ENCODE data around the gene COL6A3. TPM values are rescaled to one million over a fixed set of nuclear protein-coding genes. Genes with fewer than 3 reads are reported as not detected.

COL6A3 gene
- total RNA-seq, 1 experiment from 2014 or later: 45.0 TPM

- TF ChIP-seq EZH2 (IDR thresholded peaks at IDR 0.05; ENCODE audit: low read length, unreplicated experiment) (no peak), CTCF (conservative IDR thresholded peaks at IDR 0.05; ENCODE audit: low read depth, low read length) (no peak)
- ChIA-PET POLR2A (ENCODE audit: unreplicated experiment) (no interaction called here), CTCF (no interaction called here)
- Histone ChIP-seq H3K27ac (ENCODE audit: low read length) (no peak overlapping the region), H3F3A (ENCODE audit: low read length, unreplicated experiment) (no peaks in the 10 kb centered on the region), H3K4me3 (ENCODE audit: low read length) (no peak overlapping the region), H3K4me2 (ENCODE audit: low read length) (no peak overlapping the region), H3K4me1 (ENCODE audit: insufficient read depth, low read length) (peaks cover 10% of the 10 kb centered on the region), H3K9me3 (ENCODE audit: low read length) (no peaks in the 10 kb centered on the region), H3K27me3 (ENCODE audit: low read length) (no peaks in the 10 kb centered on the region), H2AFZ (ENCODE audit: low read length) (no peak overlapping the region), H3K36me3 (ENCODE audit: low read depth, low read length) (peaks cover 19% of the 10 kb centered on the region), H3K79me2 (ENCODE audit: low read length) (no peaks in the 10 kb centered on the region), H4K20me1 (ENCODE audit: low read length) (no peaks in the 10 kb centered on the region), H3K9ac (ENCODE audit: low read length) (no peak overlapping the region), H3K9me2 (replicated peaks; ENCODE audit: low read length) (no peaks in the 10 kb centered on the region)
- DNase-seq (no peak), ATAC-seq (no peak)
- no TSS peak for BruUV-seq (replicated peaks)
- intact Hi-C loops (cut with micrococcal nuclease): no loop called here
Measured at GRCh38 chr2:237418300-237418699, 4.3 kb upstream of the COL6A3 start.

- ATAC-seq (no peak), DNase-seq (no peak)
- TF ChIP-seq CTCF (conservative IDR thresholded peaks at IDR 0.05; ENCODE audit: low read depth, low read length) (no peak), EZH2phosphoT487 (IDR thresholded peaks at IDR 0.05; ENCODE audit: borderline replicate concordance, low read length) (no peak), EZH2 (IDR thresholded peaks at IDR 0.05; ENCODE audit: low read length, unreplicated experiment) (no peak)
- Histone ChIP-seq H3K4me3 (ENCODE audit: low read length) (no peak overlapping the region), H3K27me3 (ENCODE audit: low read length) (no peaks in the 10 kb centered on the region), H3K27ac (ENCODE audit: low read length) (no peak overlapping the region), H3K4me2 (ENCODE audit: low read length) (no peak overlapping the region), H4K20me1 (ENCODE audit: low read length) (no peaks in the 10 kb centered on the region), H3K9me2 (replicated peaks; ENCODE audit: low read length) (no peaks in the 10 kb centered on the region), H2AFZ (ENCODE audit: low read length) (no peak overlapping the region), H3K4me1 (ENCODE audit: insufficient read depth, low read length) (no peaks in the 10 kb centered on the region), H3K79me2 (ENCODE audit: low read length) (no peaks in the 10 kb centered on the region), H3F3A (ENCODE audit: low read length, unreplicated experiment) (no peaks in the 10 kb centered on the region), H3K9ac (ENCODE audit: low read length) (no peak overlapping the region), H3K9me3 (ENCODE audit: low read length) (no peaks in the 10 kb centered on the region), H3K36me3 (ENCODE audit: low read depth, low read length) (0 out of 2 replicates have a peak, but pooled peaks cover 2% of the 10 kb centered on the region)
- intact Hi-C loops (cut with micrococcal nuclease): loop anchor here (5.0 kb wide), 1 partner anchor 261 kb away; no protein-coding TSS in a partner anchor
- no TSS peak for BruUV-seq (replicated peaks)
- ChIA-PET CTCF (no interaction called here), POLR2A (ENCODE audit: unreplicated experiment) (no interaction called here)
Measured at GRCh38 chr2:237412988-237413776, 782 bp downstream of the COL6A3 start.

GRCh38 chr2:237412646-237412987, 1.3 kb downstream of the COL6A3 start:
- CTCF ChIA-PET: no interaction called here
- BruUV-seq (replicated peaks): no TSS peak
- no peak overlapping the region for H3K9ac ChIP-seq (ENCODE audit: low read length)

More at GRCh38 chr2:237412646-237412987, 1.3 kb downstream of the COL6A3 start:
- H3K9me3 ChIP-seq (ENCODE audit: low read length): no peaks in the 10 kb centered on the region
- no peaks in the 10 kb centered on the region for H3K4me1 ChIP-seq (ENCODE audit: insufficient read depth, low read length)
- POLR2A ChIA-PET (ENCODE audit: unreplicated experiment): no interaction called here
- no peaks in the 10 kb centered on the region for H3K9me2 ChIP-seq (replicated peaks; ENCODE audit: low read length)
- H3K36me3 ChIP-seq (ENCODE audit: low read depth, low read length): 0 out of 2 replicates have a peak, but pooled peaks cover 2% of the 10 kb centered on the region
- H3K4me2 ChIP-seq (ENCODE audit: low read length): no peak overlapping the region
- H3K79me2 ChIP-seq (ENCODE audit: low read length): no peaks in the 10 kb centered on the region
- no peaks in the 10 kb centered on the region for H3K27me3 ChIP-seq (ENCODE audit: low read length)
- TF ChIP-seq EZH2phosphoT487 (IDR thresholded peaks at IDR 0.05; ENCODE audit: borderline replicate concordance, low read length): no peak
- TF ChIP-seq CTCF (conservative IDR thresholded peaks at IDR 0.05; ENCODE audit: low read depth, low read length): no peak
- TF ChIP-seq EZH2 (IDR thresholded peaks at IDR 0.05; ENCODE audit: low read length, unreplicated experiment): no peak
- no peak overlapping the region for H3K4me3 ChIP-seq (ENCODE audit: low read length)
- no peak overlapping the region for H2AFZ ChIP-seq (ENCODE audit: low read length)
- intact Hi-C loops (cut with micrococcal nuclease): loop anchor here (5.0 kb wide), 1 partner anchor 260 kb away; no protein-coding TSS in a partner anchor
- H3K27ac ChIP-seq (ENCODE audit: low read length): no peak overlapping the region
- H3F3A ChIP-seq (ENCODE audit: low read length, unreplicated experiment): no peaks in the 10 kb centered on the region
- ATAC-seq (no peak), DNase-seq (no peak)
- no peaks in the 10 kb centered on the region for H4K20me1 ChIP-seq (ENCODE audit: low read length)

Measured in PC-3 (cell line).